HG03439 (cell line): ENCODE measurements around the gene ABHD13.
"Not testable (repeated sequence)": the region's sequence is repeated elsewhere in the genome, so short reads cannot be mapped to it uniquely, and the experiment has no call there.

Experiments used
- ATAC-seq: cut with Tn5 transposase; IDR thresholded peaks from one replicate; pipeline ENCODE4 v1.9.1; 2021; ENCODE audit warnings: mild to moderate bottlenecking, moderate library complexity; ENCODE audit not compliant: unreplicated experiment

ABHD13 gene

DNA sequence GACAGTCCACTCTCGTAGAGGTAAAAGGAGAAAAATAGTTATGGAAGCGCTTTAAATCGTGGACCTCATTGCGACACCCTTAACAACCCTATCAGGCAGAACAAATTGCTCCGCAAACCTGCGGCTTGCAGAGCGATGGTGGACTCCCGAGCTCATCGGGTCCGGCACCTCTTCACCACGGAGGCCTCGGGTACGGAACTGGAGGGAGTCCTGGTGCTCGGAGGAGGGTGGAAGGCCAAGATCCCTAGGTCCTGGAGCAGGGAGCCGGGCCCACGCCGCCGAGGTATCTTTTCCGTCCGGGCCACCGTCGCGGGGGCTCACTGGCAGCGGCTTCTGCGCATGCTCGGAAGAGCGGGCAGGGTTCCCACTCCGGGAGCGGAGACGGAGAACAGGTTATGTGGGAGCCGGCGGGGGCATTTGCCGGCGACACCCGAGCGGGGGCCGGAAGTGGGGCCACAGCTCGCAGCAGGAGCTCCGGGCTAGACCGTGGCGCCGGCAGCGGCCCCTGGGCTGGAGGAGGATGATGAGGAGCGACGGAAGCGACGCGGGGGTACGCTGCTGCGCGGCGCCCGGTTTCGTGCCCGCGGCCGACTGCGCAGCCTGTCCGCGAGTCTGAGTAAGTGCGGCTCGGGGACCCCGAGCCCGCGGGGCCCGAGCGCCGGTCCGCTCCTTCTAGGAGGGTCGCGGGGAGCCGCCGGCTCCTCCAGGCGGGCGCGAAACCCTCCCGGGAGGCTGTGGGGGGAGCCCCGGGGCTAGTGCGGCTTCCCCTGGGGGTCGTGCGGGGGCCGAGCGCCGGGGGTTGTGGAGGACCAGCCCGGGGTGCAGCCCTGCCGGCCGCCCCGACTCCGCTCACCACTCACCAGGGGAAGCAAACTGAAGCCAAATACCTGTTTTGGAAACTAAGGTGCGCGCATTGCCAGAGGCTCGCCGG lies at the start of gene ABHD13:
TSS of gene ABHD13 (plus strand) at position 349 of the 931 bp plus-strand sequence. CDS start 10,827 bp downstream, outside the sequence.
- ATAC-seq = peak; percentile 83

- no peak for ATAC-seq
These were observed 49.3 kb upstream of the ABHD13 start for GRCh38 chr13:108168929-108169328.

- ATAC-seq = no peak
These were observed 41.4 kb upstream of the ABHD13 start for GRCh38 chr13:108176685-108177274.

GRCh38 chr13:108178078-108178477 lies 40.1 kb upstream of the ABHD13 start:
- ATAC-seq = no peak

DNA sequence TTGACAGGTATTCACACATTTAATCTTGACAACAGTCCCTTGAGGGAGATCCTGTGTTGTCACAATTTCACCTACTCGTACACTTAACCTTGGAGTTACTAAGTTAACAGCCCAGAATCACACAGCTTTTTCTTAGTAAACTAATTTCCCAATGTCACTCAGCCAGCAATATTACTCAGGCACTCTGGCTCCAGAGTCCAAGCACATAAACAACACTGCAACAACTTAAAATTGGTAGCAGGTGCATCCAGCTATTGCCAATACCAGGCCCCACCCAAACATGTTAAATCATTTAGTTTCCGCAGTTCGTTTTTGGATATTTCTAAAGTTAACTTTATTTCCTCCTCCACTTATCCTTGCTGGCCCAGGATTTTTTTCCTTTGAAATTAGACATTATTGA lies 35.5 kb upstream of the ABHD13 start:
- ATAC-seq = no peak

DNA sequence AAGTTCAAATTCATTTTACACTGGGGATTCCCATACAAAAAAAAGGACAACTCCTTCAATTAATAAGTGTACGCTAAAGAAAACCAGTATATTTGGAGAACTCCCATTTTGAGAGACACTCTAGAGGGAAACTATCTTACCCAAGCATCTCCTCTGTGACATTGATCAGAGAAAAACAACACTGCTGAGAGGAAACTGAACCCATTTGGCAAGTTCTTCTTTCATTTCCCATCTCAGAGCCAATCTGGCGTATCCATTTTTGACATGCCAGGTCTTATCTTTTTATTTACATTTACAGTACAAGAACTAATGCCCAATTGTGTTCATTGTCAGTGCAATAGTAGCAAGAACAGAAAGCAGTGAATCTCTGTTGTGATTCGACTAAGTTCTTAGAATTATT lies 33.0 kb upstream of the ABHD13 start:
- ATAC-seq = no peak

- ATAC-seq = no peak
These were observed 29.9 kb upstream of the ABHD13 start for GRCh38 chr13:108188260-108188659.

GRCh38 chr13:108190897-108191296 lies 27.3 kb upstream of the ABHD13 start:
- ATAC-seq = no peak

DNA sequence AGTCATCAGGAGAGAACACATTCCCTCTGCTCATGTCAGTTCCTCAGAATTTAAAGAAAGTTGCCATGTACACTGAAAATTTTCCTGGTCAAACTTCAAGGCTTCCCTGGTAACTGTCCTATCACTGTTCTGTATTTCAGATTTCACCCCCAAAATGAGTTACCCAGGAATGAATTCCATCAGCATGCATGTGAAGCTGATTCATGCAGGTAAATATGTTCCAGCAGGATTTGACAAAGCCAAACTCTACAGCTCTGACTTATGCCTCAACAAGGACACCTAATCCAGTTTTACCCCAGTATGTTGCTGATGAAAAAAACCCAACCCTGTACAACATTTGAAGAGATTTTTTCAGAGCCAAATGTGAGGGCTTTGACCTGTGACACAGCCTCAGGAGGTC lies 24.4 kb upstream of the ABHD13 start:
- no peak for ATAC-seq

DNA sequence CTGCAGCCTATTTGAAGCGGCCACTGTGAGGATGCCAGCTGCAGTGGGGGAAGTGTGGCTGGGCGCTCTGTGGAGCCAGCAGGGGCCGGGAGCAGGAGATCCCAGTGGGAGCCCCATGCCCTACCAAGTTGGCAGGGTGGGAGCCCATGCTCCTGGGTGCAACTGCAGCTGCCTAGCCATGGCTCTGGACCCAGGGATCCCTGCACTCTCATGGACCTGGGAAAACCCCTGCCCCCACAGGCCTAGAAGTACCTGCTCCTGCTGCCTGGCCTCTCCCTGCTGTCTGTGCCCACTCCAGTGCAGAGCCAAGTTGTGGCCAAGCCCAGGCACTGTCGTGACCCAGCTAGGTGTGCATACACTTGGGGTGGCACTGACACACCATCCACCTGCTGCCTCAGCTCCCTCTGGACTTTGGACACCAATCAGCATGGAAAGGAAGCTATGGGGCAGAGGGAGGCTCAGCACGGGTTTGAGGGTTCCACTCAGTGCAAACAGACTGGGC lies 23.7 kb upstream of the ABHD13 start:
- ATAC-seq = no peak

DNA sequence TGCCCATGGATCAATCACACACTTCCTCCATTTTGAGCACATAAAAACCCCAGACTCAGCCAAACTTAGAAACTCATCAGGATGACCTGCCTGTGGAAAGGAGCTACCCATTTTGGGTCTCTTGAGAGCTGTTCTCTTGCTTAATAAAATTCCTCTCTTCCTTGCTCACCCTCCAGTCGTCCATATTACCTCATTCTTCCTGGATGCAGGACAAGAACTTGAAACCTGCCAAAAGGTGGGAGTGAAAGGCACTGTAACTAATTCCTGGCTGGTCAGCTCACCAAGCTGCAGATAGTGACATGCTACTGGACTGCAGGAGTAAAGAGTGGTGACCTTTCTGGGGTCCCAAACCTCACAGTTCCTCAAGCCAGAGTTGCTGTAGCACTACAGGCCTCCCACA lies 23.0 kb upstream of the ABHD13 start:
- no peak for ATAC-seq

DNA sequence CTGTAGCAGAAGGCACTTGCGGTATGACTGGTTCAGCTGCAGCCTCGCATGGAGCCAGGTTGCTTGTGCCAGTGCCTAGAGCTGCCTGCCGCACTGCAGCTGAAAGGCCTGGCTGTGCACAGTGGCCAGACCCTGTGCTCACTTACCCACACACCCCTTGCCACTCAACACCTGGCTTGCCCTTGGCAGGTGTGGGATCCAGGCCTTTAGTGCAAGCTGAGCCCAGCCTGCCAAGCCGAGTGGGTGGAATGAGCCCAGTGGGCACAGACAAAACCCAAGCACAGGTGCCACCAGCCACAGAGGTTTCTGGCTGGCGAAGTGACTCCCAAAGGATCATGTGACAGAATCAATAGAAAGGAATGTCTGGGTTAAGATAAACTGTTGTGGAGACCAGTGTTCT lies 22.3 kb upstream of the ABHD13 start:
- no peak for ATAC-seq

- ATAC-seq = no peak
These were observed 17.3 kb upstream of the ABHD13 start for GRCh38 chr13:108200781-108201398.

DNA sequence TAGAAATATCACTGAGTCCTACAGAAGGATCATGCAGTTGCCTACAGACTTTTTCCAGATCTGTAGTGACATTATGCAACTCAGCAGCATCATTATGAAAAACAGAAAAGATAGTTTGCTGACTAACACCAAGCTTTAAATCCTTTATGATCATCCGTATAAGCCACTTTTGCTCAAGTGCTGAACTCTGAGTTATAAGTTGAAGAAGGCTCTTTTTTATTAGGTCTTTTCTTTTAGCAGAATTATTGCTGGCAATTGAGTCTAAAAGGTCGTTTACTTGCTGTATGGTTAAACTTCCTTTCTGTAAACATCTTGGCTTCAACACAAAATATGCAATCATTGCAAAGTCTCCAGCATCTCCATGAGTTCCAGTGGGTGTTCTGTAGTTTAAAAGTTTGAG lies 7.6 kb upstream of the ABHD13 start:
- no peak for ATAC-seq

GRCh38 chr13:108212886-108213285 lies 5.3 kb upstream of the ABHD13 start:
- peak; percentile 45 for ATAC-seq

DNA sequence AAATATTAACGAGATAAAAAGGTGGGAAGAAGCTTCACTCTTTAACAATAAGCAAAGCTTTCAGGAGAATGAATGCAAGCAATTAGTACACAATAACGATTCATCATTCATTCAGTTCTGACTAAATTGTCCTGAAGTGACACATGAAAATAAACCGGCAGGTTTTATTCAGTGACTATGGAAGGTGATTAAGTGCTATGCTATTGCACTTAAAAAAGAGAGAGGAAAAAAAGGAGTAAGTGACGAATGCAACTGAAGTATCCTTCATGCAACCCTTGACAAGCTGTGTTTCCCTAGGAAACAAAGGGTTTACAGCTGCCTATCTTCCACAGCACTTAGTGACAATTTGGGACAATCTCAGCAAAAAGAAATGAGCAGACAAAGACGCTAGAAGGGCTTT lies 4.2 kb upstream of the ABHD13 start:
- no peak for ATAC-seq

GRCh38 chr13:108214441-108215271 lies 3.5 kb upstream of the ABHD13 start:
- no peak for ATAC-seq

DNA sequence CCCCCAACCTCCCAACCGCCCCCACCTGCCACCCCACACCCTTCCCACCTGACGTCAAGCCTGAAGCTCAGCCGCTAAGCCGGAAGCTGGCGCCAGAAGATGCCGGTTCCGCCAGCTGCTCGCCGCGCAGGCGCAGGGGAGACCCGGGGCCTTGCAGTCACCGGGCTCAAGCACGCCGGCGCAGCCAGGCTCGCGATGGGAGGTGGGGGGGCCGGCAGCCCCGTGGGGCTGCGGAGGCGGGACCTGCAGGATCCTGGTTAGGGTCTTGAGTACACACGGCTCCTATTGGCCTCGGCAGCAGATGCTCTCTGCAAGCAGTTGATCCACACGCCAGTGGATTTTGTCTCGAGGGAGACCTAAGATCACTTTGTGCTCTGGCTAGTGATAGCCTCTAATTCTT lies 2.8 kb upstream of the ABHD13 start, which contains the start of gene LIG4:
TSS of gene LIG4 (minus strand) at position 101 of the 400 bp plus-strand sequence. CDS start 4,268 bp downstream, outside the sequence.
- peak; percentile 49 for ATAC-seq

GRCh38 chr13:108217307-108218043 lies 717 bp upstream of the ABHD13 start:
- not testable (repeated sequence) for ATAC-seq

- ATAC-seq = no peak
These were observed 1.8 kb downstream of the ABHD13 start for GRCh38 chr13:108220041-108220440.
